ENCODE data around the gene LMBR1L. TPM values are rescaled to one million over a fixed set of nuclear protein-coding genes. Genes with fewer than 3 reads are reported as not detected.
A peak's percentile ranks its signal among the peaks of the same experiment; 100 is the strongest.

Gene LMBR1L
- total RNA-seq, 4 donors from 2014 or later, result 11.1 to 27.2 (median 15.9) TPM

DNA sequence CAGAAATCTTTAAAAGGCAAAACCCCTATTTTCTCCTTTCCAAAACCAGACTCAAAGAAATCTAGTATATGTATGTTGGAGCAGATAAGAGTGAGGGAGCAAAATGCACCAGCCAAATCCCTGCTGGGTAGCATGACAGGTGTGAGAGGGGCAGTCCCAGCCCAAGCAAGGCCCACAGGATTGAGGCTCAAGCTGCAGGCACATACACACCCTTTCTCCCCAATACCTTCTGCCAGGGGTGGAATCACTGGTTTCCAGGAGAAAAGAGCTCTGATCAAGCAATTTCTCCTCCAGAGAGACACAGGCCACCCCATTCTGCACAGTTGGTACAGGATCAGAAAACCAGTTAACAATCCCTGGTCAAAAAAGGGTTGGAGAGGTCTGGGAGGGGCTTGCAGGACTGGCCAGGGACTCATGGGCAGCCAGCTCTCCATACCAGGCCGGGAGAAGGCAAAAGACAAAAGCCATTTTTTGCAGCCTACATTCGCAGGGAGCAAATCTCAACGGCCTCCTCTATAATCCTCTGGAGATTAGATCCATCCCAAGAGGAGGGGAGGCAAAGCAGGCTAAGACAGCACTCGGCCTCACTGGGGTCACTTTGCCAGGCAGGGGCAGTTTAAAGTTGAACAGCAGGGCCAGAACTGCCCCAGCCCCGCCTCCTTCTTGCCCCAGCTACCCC lies 52.1 kb downstream of the LMBR1L start:
- Histone ChIP-seq H3K4me1 (peaks cover 49 to 53% of the 10 kb centered on the region in 2 donors), H3K27me3 (no peaks in the 10 kb centered on the region), H3K4me3 (peak overlapping the region; percentile 83 to 100 (median 94)), H3K9me3 (no peaks in the 10 kb centered on the region), H3K36me3 (peaks cover 0 to 16% of the 10 kb centered on the region in 2 donors), H3K27ac (peak overlapping the region; percentile 97 to 100 (median 99))
- intact Hi-C loops (cut with DNase I; ENCODE audit: low total_unique reads), result no loop called here
- in situ Hi-C loops (cut with MboI; ENCODE audit: low sequenced_read_pairs in 4 of 4), result no loop called here
- TF ChIP-seq POLR2A (IDR thresholded peaks at IDR 0.05), result no peak
- TF ChIP-seq, protein P1, sequence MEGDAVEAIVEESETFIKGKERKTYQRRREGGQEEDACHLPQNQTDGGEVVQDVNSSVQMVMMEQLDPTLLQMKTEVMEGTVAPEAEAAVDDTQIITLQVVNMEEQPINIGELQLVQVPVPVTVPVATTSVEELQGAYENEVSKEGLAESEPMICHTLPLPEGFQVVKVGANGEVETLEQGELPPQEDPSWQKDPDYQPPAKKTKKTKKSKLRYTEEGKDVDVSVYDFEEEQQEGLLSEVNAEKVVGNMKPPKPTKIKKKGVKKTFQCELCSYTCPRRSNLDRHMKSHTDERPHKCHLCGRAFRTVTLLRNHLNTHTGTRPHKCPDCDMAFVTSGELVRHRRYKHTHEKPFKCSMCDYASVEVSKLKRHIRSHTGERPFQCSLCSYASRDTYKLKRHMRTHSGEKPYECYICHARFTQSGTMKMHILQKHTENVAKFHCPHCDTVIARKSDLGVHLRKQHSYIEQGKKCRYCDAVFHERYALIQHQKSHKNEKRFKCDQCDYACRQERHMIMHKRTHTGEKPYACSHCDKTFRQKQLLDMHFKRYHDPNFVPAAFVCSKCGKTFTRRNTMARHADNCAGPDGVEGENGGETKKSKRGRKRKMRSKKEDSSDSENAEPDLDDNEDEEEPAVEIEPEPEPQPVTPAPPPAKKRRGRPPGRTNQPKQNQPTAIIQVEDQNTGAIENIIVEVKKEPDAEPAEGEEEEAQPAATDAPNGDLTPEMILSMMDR (IDR thresholded peaks at IDR 0.05 in 4 of 5, conservative IDR thresholded peaks at IDR 0.05 in 1 of 5), result no peak
- DNase-seq (no peak), ATAC-seq (no peak)

DNA sequence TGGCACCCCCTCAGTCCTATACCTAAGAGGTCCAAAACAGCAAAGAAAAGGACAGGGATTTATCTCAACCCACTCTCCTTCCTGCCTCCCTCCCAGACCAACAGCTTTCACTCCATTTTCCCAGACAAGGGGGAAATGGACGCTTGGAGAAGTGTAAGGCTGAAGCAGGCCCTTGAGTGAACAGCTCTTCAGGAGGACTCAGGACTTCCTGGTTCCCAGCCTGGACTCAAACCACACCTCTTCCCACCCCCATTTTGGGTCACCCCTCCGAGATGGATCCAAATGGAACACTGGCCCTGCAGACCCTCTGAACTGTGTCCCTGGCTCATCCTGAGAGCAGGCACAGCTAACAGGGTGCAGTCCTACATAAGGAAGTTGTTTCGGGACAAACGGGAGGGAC lies 52.8 kb downstream of the LMBR1L start:
- Histone ChIP-seq H3K4me1 (peaks cover 49 to 53% of the 10 kb centered on the region in 2 donors), H3K4me3 (peak overlapping the region; percentile 83 to 100 (median 94)), H3K36me3 (peaks cover 0 to 22% of the 10 kb centered on the region in 2 donors), H3K27me3 (no peaks in the 10 kb centered on the region), H3K9me3 (no peaks in the 10 kb centered on the region), H3K27ac (peak overlapping the region; percentile 97 to 100 (median 99))
- no peak for DNase-seq
- no peak for TF ChIP-seq POLR2A (IDR thresholded peaks at IDR 0.05)
- TF ChIP-seq, protein P1 (IDR thresholded peaks at IDR 0.05 in 4 of 5, conservative IDR thresholded peaks at IDR 0.05 in 1 of 5), result no peak
- in situ Hi-C loops (cut with MboI; ENCODE audit: low sequenced_read_pairs in 4 of 4) (no loop called here), intact Hi-C loops (cut with DNase I; ENCODE audit: low total_unique reads) (no loop called here)
- no peak for ATAC-seq

DNA sequence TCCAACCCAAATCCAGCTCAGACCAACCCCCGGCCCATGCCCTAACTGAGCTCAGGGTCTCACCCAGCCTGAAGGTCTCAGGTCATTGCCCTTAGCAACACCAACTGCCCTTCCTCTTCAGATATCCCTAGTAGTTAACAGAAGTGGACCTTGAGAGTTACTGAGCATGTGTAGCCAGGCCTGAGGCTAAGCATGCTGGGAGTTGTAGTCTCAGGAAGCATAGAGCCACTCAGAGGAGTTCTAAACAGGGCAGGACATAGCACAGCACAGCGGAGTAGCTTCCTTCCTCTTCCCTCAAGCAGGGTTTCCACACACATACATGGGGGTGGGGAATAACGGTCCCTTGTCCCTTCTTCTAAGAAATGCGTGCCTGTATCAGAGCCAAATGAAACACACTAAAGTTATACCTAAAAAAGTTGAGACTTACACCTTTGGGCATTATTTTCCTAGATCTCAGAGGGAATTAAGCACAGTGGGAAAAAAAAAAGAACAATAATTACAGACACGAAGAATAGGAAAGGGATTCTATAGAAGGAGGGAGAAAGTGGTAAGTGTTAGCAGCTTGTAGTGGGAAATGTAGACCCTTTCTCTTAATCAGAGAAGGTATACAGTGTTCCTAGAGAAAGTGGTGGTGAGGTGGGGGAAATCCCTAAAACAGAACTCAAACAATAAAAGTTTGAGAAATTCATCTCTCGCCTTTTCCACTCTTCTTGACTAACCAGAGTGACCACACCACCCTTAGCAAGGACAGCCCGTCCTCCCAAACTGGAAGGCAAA lies 54.5 kb downstream of the LMBR1L start:
- intact Hi-C loops (cut with DNase I; ENCODE audit: low total_unique reads), result loop anchor here (1.0 kb wide), 1 partner anchor 37 kb away; no protein-coding TSS in a partner anchor
- H3K36me3 ChIP-seq, result peaks cover 0 to 39% of the 10 kb centered on the region in 2 donors
- H3K4me1 ChIP-seq, result peaks cover 44 to 45% of the 10 kb centered on the region in 2 donors
- ATAC-seq (peak; percentile 39 to 58), DNase-seq (peak; percentile 55 to 71)
- TF ChIP-seq, protein P1 (IDR thresholded peaks at IDR 0.05 in 4 of 5, conservative IDR thresholded peaks at IDR 0.05 in 1 of 5), result no peak
- peak overlapping the region; percentile 31 to 93 (median 68) for H3K4me3 ChIP-seq
- H3K9me3 ChIP-seq, result no peaks in the 10 kb centered on the region
- peak overlapping the region; percentile 97 to 100 (median 99) for H3K27ac ChIP-seq
- no peaks in the 10 kb centered on the region for H3K27me3 ChIP-seq
- in situ Hi-C loops (cut with MboI; ENCODE audit: low sequenced_read_pairs in 4 of 4), result no loop called here

DNA sequence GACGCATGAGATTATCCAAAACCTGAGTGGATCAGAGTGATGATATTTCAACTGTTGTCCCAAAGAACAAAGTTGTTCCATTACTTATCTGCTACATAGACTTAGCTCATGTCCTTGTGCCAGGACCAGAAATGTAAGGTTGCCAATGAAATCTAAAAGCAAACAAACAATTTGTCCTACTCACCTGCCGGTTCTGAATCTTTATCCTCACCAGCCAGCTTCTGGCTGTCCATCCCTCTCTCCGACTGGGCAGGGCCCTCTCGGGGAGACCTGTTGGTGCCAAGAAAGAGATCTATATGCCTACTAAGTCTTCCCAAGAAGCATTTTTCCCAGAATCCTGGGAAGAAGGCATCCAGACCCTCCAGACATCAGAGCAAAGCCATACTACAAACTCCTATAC lies 55.6 kb downstream of the LMBR1L start:
- in situ Hi-C loops (cut with MboI; ENCODE audit: low sequenced_read_pairs in 4 of 4), result no loop called here
- H3K36me3 ChIP-seq, result peaks cover 0 to 50% of the 10 kb centered on the region in 2 donors

More for the DNA sequence above, 55.6 kb downstream of the LMBR1L start:
- Histone ChIP-seq H3K27me3 (no peaks in the 10 kb centered on the region), H3K4me1 (peaks cover 44% of the 10 kb centered on the region in 2 donors), H3K9me3 (no peaks in the 10 kb centered on the region), H3K4me3 (no peak overlapping the region), H3K27ac (peak overlapping the region in 3 of 4 donors; percentile 28 to 100 (median 97))
- no peak for ATAC-seq
- TF ChIP-seq, protein P1 (IDR thresholded peaks at IDR 0.05 in 4 of 5, conservative IDR thresholded peaks at IDR 0.05 in 1 of 5), result no peak
- TF ChIP-seq POLR2A (IDR thresholded peaks at IDR 0.05), result no peak
- DNase-seq, result no peak
- intact Hi-C loops (cut with DNase I; ENCODE audit: low total_unique reads), result no loop called here
